ENCODE results near the gene FOXL2NB. TPM values are rescaled to one million over a fixed set of nuclear protein-coding genes. Genes with fewer than 3 reads are reported as not detected.

The FOXL2NB gene
- total RNA-seq = not detected

DNA sequence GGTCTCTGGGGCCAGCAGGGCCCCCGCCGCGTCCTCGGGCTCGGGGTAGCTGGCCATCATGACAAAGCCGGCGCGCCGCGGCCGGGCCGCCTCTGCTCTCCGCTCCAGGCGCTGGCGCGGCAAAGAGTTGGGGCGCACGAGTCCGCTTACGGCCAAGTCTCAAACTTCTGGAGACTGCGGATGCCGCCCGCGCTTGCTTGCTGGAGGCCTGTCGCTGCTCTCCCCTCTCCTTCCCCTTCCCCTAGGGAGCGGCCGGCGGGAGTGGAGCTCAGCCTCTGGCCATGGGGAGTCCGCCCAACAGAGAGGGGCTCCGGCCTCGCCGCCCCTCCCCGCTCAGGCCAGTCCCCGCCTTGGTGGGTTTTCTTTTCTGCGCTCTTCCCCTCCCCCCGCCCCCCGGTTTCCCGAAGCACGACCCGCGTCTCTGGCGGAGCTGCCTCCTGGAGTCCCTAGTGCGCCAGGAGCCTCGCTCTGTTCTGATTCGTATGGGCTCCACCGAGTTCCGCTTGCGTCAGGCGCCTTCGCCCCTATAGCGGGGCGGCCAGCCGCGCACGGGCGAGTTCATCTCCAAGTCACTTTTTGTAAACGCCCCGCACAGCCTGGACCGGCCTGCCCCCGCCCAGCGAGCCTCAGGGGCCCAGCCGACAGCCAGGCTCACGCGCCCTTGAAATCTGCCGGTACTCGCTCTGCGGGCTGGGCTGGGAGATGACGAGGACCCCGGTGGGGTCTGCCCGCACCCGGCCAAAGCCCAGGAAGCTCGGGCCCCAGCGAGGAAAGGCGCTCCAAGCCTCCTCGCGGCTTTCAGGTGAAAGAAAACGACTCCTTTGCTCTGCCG lies at the start of gene FOXL2NB, which contains the start of gene FOXL2:
TSS of gene FOXL2NB (plus strand) at position 555 of the 832 bp plus-strand sequence. CDS start at position 703, 148 bp downstream.
TSS of gene FOXL2 (minus strand) at position 475 of the 832 bp plus-strand sequence. CDS start at position 60, 415 bp downstream.
- Mint-ChIP-seq H3K9me3 (no peaks in the 10 kb centered on the region), H3K4me3 (peak within 1 kb of the TSS; percentile 66), H3K36me3 (ENCODE audit: insufficient read depth) (no peaks in the 10 kb centered on the region), H3K4me1 (ENCODE audit: low read depth) (peaks cover 39% of the 10 kb centered on the region), H3K27me3 (ENCODE audit: low read depth) (peaks cover 81% of the 10 kb centered on the region)
- ATAC-seq (peak; percentile 51), DNase-seq (no peak)

- DNase-seq = no peak
- no peak for ATAC-seq
- H3K27me3 Mint-ChIP-seq (ENCODE audit: low read depth) = no peaks in the 10 kb centered on the region
- H3K9me3 Mint-ChIP-seq = no peaks in the 10 kb centered on the region
- no peak overlapping the region for H3K4me3 Mint-ChIP-seq
- H3K36me3 Mint-ChIP-seq (ENCODE audit: insufficient read depth) = no peaks in the 10 kb centered on the region
- H3K4me1 Mint-ChIP-seq (ENCODE audit: low read depth) = no peaks in the 10 kb centered on the region
These were observed 48.7 kb upstream of the FOXL2NB start for GRCh38 chr3:138898301-138898700.

GRCh38 chr3:138898708-138899107 lies 48.3 kb upstream of the FOXL2NB start:
- no peak overlapping the region for H3K4me3 Mint-ChIP-seq
- H3K9me3 Mint-ChIP-seq = no peaks in the 10 kb centered on the region
- no peak for DNase-seq
- H3K4me1 Mint-ChIP-seq (ENCODE audit: low read depth) = no peaks in the 10 kb centered on the region
- ATAC-seq = no peak
- no peaks in the 10 kb centered on the region for H3K36me3 Mint-ChIP-seq (ENCODE audit: insufficient read depth)
- H3K27me3 Mint-ChIP-seq (ENCODE audit: low read depth) = no peaks in the 10 kb centered on the region

- Mint-ChIP-seq H3K9me3 (no peaks in the 10 kb centered on the region), H3K27me3 (ENCODE audit: low read depth) (no peaks in the 10 kb centered on the region), H3K36me3 (ENCODE audit: insufficient read depth) (no peaks in the 10 kb centered on the region), H3K4me3 (no peak overlapping the region), H3K4me1 (ENCODE audit: low read depth) (no peaks in the 10 kb centered on the region)
- ATAC-seq (no peak), DNase-seq (no peak)
These were observed 47.5 kb upstream of the FOXL2NB start for GRCh38 chr3:138899351-138899991.

- Mint-ChIP-seq H3K4me1 (ENCODE audit: low read depth) (no peaks in the 10 kb centered on the region), H3K27me3 (ENCODE audit: low read depth) (no peaks in the 10 kb centered on the region), H3K4me3 (no peak overlapping the region), H3K36me3 (ENCODE audit: insufficient read depth) (no peaks in the 10 kb centered on the region), H3K9me3 (no peaks in the 10 kb centered on the region)
- no peak for DNase-seq
- ATAC-seq = no peak
These were observed 45.5 kb upstream of the FOXL2NB start for GRCh38 chr3:138901567-138901966.

DNA sequence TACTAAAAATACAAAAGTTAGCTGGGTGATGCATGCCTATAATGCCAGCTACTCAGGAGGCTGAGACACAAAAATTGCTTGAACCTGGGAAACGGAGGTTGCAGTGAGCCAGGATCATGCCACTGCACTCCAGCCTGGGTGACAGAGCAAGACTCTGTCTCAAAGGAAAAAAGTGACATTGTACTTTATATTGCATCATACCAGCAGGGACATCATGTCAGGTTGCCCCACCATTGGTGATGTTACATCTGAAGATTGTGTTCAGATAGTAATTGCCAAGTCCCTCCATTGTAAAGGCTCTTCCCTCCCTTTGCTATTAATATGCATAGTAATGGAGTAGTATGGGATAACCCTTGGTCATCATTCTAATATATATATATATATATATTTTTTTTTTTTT lies 44.8 kb upstream of the FOXL2NB start:
- H3K27me3 Mint-ChIP-seq (ENCODE audit: low read depth) = no peaks in the 10 kb centered on the region
- H3K4me1 Mint-ChIP-seq (ENCODE audit: low read depth) = no peaks in the 10 kb centered on the region
- DNase-seq (no peak), ATAC-seq (no peak)
- no peaks in the 10 kb centered on the region for H3K9me3 Mint-ChIP-seq
- no peak overlapping the region for H3K4me3 Mint-ChIP-seq
- H3K36me3 Mint-ChIP-seq (ENCODE audit: insufficient read depth) = no peaks in the 10 kb centered on the region

- Mint-ChIP-seq H3K4me1 (ENCODE audit: low read depth) (no peaks in the 10 kb centered on the region), H3K27me3 (ENCODE audit: low read depth) (peaks cover 3% of the 10 kb centered on the region), H3K9me3 (no peaks in the 10 kb centered on the region), H3K36me3 (ENCODE audit: insufficient read depth) (no peaks in the 10 kb centered on the region), H3K4me3 (no peak overlapping the region)
- DNase-seq = no peak
- no peak for ATAC-seq
These were observed 39.5 kb upstream of the FOXL2NB start for GRCh38 chr3:138907539-138907938.

DNA sequence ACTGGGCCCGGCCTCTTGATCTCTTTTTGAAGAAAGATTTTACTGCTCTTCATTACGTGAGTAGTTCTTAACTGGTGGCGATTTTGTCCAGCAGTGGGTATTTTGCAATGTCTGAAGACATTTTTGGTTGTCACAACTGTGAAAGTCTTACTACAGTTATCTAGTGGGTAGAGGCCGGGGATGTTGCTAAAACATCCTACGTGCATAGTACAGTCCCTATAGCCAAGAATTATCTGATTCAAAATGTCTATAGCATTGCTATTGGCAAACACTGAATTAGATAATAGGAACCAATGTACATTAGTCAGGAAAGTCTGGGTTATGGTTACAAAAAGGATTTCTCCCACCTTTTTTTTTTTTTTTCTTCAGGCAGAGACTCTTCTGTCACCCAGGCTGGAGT lies 38.2 kb upstream of the FOXL2NB start:
- H3K4me3 Mint-ChIP-seq = no peak overlapping the region
- H3K9me3 Mint-ChIP-seq = no peaks in the 10 kb centered on the region
- ATAC-seq (no peak), DNase-seq (no peak)
- peaks cover 3% of the 10 kb centered on the region for H3K27me3 Mint-ChIP-seq (ENCODE audit: low read depth)
- no peaks in the 10 kb centered on the region for H3K4me1 Mint-ChIP-seq (ENCODE audit: low read depth)
- H3K36me3 Mint-ChIP-seq (ENCODE audit: insufficient read depth) = no peaks in the 10 kb centered on the region

DNA sequence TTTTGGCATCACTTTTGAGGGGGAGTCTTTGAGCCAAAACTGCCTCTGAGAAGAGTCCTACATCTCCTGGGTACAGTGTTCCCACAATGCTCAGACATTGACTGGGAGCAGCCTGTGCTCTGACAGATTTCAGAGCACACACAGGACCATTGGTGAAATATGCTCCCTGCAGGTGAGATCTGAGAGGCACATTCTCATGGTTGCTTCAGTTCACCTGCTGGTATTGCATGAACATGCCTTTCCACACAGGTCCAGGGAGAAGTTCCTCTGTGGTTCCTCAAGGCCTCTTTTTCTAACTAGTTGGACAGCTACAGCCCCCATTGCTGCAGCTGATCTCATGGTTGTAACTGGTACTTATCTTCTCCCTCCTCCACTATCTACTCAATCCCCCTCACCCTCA lies 37.1 kb upstream of the FOXL2NB start:
- no peak overlapping the region for H3K4me3 Mint-ChIP-seq
- DNase-seq (no peak), ATAC-seq (no peak)
- no peaks in the 10 kb centered on the region for H3K36me3 Mint-ChIP-seq (ENCODE audit: insufficient read depth)
- H3K9me3 Mint-ChIP-seq = no peaks in the 10 kb centered on the region
- H3K4me1 Mint-ChIP-seq (ENCODE audit: low read depth) = peaks cover 1% of the 10 kb centered on the region
- H3K27me3 Mint-ChIP-seq (ENCODE audit: low read depth) = peaks cover 3% of the 10 kb centered on the region

- no peak for ATAC-seq
- no peak for DNase-seq
- Mint-ChIP-seq H3K9me3 (no peaks in the 10 kb centered on the region), H3K27me3 (ENCODE audit: low read depth) (peaks cover 3% of the 10 kb centered on the region), H3K36me3 (ENCODE audit: insufficient read depth) (no peaks in the 10 kb centered on the region), H3K4me3 (no peak overlapping the region), H3K4me1 (ENCODE audit: low read depth) (peaks cover 5% of the 10 kb centered on the region)
These were observed 35.4 kb upstream of the FOXL2NB start for GRCh38 chr3:138911621-138912020.

- H3K4me1 Mint-ChIP-seq (ENCODE audit: low read depth) = peaks cover 5% of the 10 kb centered on the region
- ATAC-seq = no peak
- H3K36me3 Mint-ChIP-seq (ENCODE audit: insufficient read depth) = no peaks in the 10 kb centered on the region
- DNase-seq = no peak
- no peaks in the 10 kb centered on the region for H3K9me3 Mint-ChIP-seq
- H3K4me3 Mint-ChIP-seq = no peak overlapping the region
- peaks cover 3% of the 10 kb centered on the region for H3K27me3 Mint-ChIP-seq (ENCODE audit: low read depth)
These were observed 34.8 kb upstream of the FOXL2NB start for GRCh38 chr3:138912237-138912636.

DNA sequence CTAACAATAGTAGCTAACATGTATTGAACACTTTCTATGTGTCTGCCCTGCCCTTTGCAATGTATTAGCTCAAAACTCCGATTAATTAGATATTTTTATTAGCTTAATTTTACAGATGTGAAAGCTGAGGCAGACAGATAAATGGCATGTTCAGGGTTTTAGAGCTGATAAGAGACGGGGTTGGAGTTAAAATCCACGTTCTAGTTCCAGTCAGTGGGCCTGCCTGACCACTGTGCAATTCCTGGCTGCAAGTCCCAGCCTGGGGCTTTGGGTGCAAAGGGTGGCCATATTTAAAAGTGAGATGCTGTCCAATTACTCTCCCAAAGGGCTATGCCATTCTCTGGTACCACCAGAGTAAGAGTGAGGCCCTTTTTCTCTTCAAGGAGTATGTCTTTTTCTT lies 33.3 kb upstream of the FOXL2NB start:
- Mint-ChIP-seq H3K9me3 (no peaks in the 10 kb centered on the region), H3K36me3 (ENCODE audit: insufficient read depth) (no peaks in the 10 kb centered on the region), H3K4me3 (no peak overlapping the region), H3K4me1 (ENCODE audit: low read depth) (peaks cover 5% of the 10 kb centered on the region), H3K27me3 (ENCODE audit: low read depth) (peaks cover 2% of the 10 kb centered on the region)
- ATAC-seq (no peak), DNase-seq (no peak)

DNA sequence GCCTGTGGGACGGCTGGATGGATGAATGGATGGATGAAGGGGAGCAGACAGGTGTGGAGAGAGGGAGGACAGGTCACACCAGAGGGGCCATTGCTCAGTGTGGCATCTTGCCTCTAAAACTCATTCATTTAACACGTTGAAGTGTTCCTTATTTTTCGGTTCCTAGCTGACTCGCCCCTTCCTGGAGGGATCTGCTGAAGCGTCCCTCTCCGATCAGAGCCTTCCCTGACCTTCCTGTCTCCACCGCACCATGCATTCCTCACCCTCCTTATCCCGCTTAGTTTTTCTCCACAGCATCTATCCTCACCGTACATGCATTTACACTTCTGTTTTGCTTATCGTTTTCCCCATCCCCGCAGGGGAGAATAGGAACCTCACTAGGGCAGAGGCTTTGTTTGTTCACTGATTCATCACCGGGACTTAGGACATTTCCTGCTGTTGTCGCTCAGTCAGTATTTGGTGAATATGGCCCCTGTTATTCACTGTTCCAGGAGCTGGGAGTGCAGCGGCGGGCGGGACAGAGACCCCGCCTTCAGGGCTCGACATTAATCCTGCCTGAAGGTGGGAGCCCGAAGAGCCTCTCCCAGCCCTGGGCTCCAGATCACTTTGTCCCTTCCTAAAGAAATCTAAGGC lies 32.0 kb upstream of the FOXL2NB start:
- Mint-ChIP-seq H3K4me1 (ENCODE audit: low read depth) (peaks cover 5% of the 10 kb centered on the region), H3K36me3 (ENCODE audit: insufficient read depth) (no peaks in the 10 kb centered on the region), H3K27me3 (ENCODE audit: low read depth) (peaks cover 5% of the 10 kb centered on the region), H3K4me3 (peak overlapping the region; percentile 80), H3K9me3 (no peaks in the 10 kb centered on the region)
- ATAC-seq (peak; percentile 21 to 27), DNase-seq (no peak)

DNA sequence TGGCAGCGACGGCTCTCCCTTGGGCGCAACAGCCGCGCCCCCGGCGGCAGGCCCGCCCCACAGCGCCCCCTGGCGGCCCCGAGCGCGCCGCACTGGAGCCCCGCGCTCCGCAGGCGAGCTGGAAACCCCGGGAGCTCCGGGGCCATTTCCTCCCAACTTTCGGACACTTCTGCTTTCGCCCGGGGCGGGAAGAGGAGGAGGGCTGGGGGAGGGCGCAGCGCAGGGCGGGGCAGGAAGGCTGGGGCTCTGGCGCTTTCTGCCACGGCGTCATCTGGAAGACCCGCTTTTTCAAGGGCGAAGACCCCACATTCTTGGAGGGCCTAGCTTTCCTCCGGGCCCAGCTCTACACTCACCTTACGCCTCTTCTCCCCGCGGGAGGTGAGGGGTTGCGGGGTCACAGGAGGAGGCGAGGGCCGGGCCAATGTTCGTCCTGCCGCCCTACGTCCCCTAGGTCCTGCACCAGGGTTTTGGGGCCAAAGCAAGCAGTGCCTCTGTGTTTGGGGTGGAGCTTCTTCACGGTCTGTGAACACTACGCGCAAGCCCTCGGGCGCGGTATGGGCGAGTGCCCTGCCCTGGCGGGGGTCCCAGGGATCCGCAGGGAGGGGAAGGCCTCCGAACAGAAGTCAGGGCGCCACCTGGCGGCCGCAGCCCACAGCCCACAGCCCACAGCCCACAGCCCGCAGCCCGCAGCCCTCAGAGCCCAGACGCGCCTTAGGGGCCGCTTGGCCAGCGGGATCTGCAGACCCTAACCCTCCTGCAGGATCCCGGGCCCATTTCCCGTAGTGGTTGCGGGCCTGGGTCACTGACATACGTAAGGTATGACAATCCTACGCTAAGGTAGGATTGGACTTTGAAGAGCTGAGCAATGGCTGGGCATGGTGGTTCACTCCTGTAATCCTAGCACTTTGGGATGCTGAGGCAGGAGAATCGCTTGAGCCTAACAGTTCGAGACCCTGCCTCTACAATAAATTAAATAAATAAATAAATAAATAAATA lies 31.2 kb upstream of the FOXL2NB start:
- no peaks in the 10 kb centered on the region for H3K36me3 Mint-ChIP-seq (ENCODE audit: insufficient read depth)
- H3K4me3 Mint-ChIP-seq = peak overlapping the region; percentile 80
- no peaks in the 10 kb centered on the region for H3K9me3 Mint-ChIP-seq
- H3K4me1 Mint-ChIP-seq (ENCODE audit: low read depth) = peaks cover 5% of the 10 kb centered on the region
- peaks cover 5% of the 10 kb centered on the region for H3K27me3 Mint-ChIP-seq (ENCODE audit: low read depth)
- ATAC-seq (peak; percentile 91), DNase-seq (peak; percentile 79)

All from activated T-cell treated with anti-CD3 and anti-CD28 coated beads, Interleukin-2, amount 50 U/mL, for 4 hours (primary cell).